Astrocyte of the cerebellum (primary cell): Measurements from ENCODE around the gene LMNA.

Source experiments
- DNase-seq: peaks from one replicate; pipeline ENCODE4 v3.0.0-alpha.2; 2011; ENCODE audit warnings: low read depth
- H3K4me3 ChIP-seq: 2 replicates; pipeline ENCODE4 v1.5.1; 2011; ENCODE audit warnings: mild to moderate bottlenecking, low read depth, low read length, moderate library complexity
- CTCF ChIP-seq: IDR thresholded peaks from 2 replicates; pipeline ENCODE4 v1.5.1; 2012; ENCODE audit warnings: low read length, low read depth, moderate library complexity, mild to moderate bottlenecking; ENCODE audit errors: missing control alignments
- in situ Hi-C: cut with HindIII; loops from 2 replicates; pipeline ENCODE4 v1.10.0; 2017; ENCODE audit warnings: low sequenced_read_pairs

LMNA gene

GRCh38 chr1:156076609-156077429 is 37.7 kb upstream of the LMNA start:
- H3K4me3 ChIP-seq = no peak overlapping the region
- in situ Hi-C loops = no loop called here
- no peak for TF ChIP-seq CTCF
- DNase-seq = no peak

DNA sequence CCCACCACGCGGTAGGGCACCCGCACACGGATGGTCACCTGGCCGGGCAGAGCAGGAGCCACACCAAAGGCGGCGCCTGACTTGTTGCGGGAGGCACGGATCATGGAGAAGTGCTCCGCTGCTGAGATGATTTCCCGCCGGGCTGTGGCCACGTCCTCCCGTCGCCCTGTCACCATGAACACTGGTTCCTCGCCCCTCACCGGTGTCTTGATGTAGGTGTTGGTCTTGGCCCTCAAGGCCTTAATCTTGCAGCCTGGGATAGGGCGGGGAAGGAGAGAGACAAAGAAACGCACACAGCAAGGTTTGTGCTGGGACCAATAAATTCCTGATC is 37.1 kb upstream of the LMNA start:
- DNase-seq = no peak
- in situ Hi-C loops = no loop called here
- TF ChIP-seq CTCF = no peak
- H3K4me3 ChIP-seq = no peak overlapping the region

DNA sequence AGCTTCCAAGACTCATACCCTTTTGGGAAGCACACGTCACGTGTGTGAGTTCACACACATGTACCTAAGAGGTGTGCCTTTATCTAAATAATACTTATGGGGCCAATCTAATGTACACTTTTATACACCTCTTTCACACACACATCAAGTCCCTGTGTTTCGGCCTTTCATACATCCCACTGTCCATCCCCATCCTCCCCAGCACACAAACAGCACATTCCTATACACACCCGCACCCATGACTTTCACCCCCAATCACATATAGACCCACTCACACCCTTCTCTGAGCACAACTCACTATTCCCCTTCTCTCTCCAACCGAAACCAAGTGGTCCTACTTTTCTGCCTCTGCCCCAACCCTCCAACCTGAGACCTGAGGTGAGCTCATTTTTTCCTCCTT is 35.8 kb upstream of the LMNA start:
- no peak for TF ChIP-seq CTCF
- no peak for DNase-seq
- in situ Hi-C loops = no loop called here
- H3K4me3 ChIP-seq = peak overlapping the region; percentile 18

DNA sequence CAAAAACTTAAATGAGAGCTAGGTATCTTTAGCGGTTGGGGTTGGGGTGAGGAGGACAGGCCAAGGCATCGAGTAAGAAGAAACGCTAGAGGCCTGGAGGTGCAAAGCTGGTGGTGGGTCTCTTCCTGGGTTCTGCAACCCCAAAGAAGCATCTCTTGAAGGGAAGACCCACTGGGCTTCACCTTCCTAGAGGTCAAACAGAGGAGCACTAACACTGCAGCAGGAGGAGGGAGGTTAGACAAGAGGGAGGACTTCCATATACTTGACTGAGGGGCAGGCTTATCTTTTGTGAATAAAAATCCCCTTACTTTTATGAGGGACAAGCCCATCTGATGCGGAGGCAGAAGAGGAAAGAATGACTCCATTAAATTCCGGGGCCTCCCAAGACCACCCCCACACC is 34.7 kb upstream of the LMNA start:
- in situ Hi-C loops = no loop called here
- no peak for TF ChIP-seq CTCF
- peak overlapping the region; percentile 64 for H3K4me3 ChIP-seq
- no peak for DNase-seq

DNA sequence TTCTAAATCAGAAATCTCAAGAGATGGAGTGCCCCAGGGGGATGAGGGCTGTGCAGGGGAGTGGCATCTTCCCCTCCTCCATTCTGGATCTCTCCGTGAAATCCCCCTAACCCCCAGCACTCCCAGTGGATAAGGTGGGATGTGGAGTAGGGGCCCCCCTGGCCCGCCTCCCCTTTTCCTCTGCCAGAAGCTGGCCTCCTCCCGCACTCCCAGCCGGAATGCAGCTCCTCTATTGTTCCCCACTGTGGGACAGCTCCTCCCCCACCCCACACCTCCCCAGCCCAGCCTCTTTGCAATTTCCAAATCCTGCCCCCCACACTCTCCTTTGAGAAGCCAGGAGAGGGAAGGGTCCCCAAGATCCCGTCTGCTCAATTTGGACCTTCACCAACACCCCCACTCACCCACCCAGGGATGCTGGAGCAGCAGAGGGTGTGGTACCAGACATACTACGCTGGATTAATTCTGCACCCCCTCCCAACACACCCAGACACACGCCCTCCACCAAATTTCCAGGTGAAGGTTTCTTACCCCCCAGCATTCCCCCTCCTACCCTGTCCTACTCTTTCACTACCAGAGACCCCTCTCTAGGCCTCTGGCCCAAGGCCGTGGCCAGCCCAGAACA is 34.2 kb upstream of the LMNA start:
- H3K4me3 ChIP-seq = peak overlapping the region; percentile 64
- TF ChIP-seq CTCF = no peak
- DNase-seq = no peak
- in situ Hi-C loops = no loop called here

DNA sequence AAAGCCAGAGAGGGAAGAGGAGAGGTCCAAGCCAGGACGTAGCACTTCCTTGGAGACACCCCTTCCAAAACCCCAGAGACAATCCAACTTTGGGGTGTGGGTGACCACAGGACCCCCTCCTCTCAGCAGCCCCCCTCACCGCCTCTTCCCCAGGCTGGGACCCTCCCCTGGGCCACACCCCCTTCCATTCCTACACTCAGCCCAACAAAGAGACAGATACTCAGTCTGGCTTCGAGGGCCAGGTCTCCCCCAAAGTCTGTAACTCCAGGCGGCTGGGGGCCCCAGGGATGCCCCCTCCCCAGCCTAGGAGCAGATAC is 33.7 kb upstream of the LMNA start:
- peak overlapping the region; percentile 64 for H3K4me3 ChIP-seq
- DNase-seq = no peak
- no peak for TF ChIP-seq CTCF
- in situ Hi-C loops = no loop called here
